Skeletal muscle satellite cell (primary cell): Measurements from ENCODE around the gene ATP10D.
A peak's percentile ranks its signal among the peaks of the same experiment; 100 is the strongest.

Experiments
- H3K27me3 ChIP-seq: 2 replicates; pipeline ENCODE4 v1.7.0; 2013; ENCODE audit warnings: low read length; ENCODE audit not compliant: control insufficient read depth, insufficient read depth
- H3K36me3 ChIP-seq: 2 replicates; pipeline ENCODE4 v1.7.0; 2013; ENCODE audit warnings: mild to moderate bottlenecking, control low read depth, low read length; ENCODE audit not compliant: insufficient read depth
- H3K4me1 ChIP-seq: 2 replicates; pipeline ENCODE4 v1.7.0; 2013; ENCODE audit warnings: low read length; ENCODE audit not compliant: control insufficient read depth, insufficient read depth
- H3K4me2 ChIP-seq: 2 replicates; pipeline ENCODE4 v1.7.0; 2013; ENCODE audit warnings: mild to moderate bottlenecking, low read length
- H3K4me3 ChIP-seq: 2 replicates; pipeline ENCODE4 v1.7.0; 2013; ENCODE audit warnings: low read length
- H3K9ac ChIP-seq: 2 replicates; pipeline ENCODE4 v1.7.0; 2013; ENCODE audit warnings: mild to moderate bottlenecking, low read depth, low read length, moderate library complexity
- H3K9me3 ChIP-seq: replicated peaks from 2 replicates; pipeline ENCODE4 v1.7.0; 2013; ENCODE audit warnings: mild to moderate bottlenecking, control low read depth, low read length

ATP10D gene

GRCh38 chr4:47598896-47599295, 113.8 kb downstream of the ATP10D start:
- no peaks in the 10 kb centered on the region for H3K27me3 ChIP-seq
- no peaks in the 10 kb centered on the region for H3K9me3 ChIP-seq
- H3K4me1 ChIP-seq = no peaks in the 10 kb centered on the region
- no peak overlapping the region for H3K9ac ChIP-seq
- no peak overlapping the region for H3K4me3 ChIP-seq
- H3K36me3 ChIP-seq = peaks cover 23% of the 10 kb centered on the region
- no peak overlapping the region for H3K4me2 ChIP-seq

- Histone ChIP-seq H3K27me3 (no peaks in the 10 kb centered on the region), H3K4me1 (no peaks in the 10 kb centered on the region), H3K4me2 (no peak overlapping the region), H3K4me3 (no peak overlapping the region), H3K9me3 (no peaks in the 10 kb centered on the region), H3K36me3 (peaks cover 17% of the 10 kb centered on the region), H3K9ac (no peak overlapping the region)
Measured at GRCh38 chr4:47606482-47606881, 121.4 kb downstream of the ATP10D start.

GRCh38 chr4:47612116-47613023, 127.3 kb downstream of the ATP10D start:
- Histone ChIP-seq H3K9ac (no peak overlapping the region), H3K4me2 (peak overlapping the region; percentile 24), H3K36me3 (no peaks in the 10 kb centered on the region), H3K4me1 (peaks cover 24% of the 10 kb centered on the region), H3K27me3 (no peaks in the 10 kb centered on the region), H3K4me3 (peak overlapping the region; percentile 9), H3K9me3 (no peaks in the 10 kb centered on the region)

- Histone ChIP-seq H3K36me3 (no peaks in the 10 kb centered on the region), H3K27me3 (no peaks in the 10 kb centered on the region), H3K4me3 (no peak overlapping the region)
Measured at GRCh38 chr4:47615385-47615784, 130.3 kb downstream of the ATP10D start.

GRCh38 chr4:47617607-47618006, 132.5 kb downstream of the ATP10D start:
- H3K27me3 ChIP-seq = no peaks in the 10 kb centered on the region
- no peak overlapping the region for H3K9ac ChIP-seq
- H3K4me2 ChIP-seq = no peak overlapping the region
- no peaks in the 10 kb centered on the region for H3K9me3 ChIP-seq
- peaks cover 15% of the 10 kb centered on the region for H3K4me1 ChIP-seq
- no peak overlapping the region for H3K4me3 ChIP-seq
- no peaks in the 10 kb centered on the region for H3K36me3 ChIP-seq

More at GRCh38 chr4:47615385-47615784, 130.3 kb downstream of the ATP10D start:
- peaks cover 24% of the 10 kb centered on the region for H3K4me1 ChIP-seq
- no peaks in the 10 kb centered on the region for H3K9me3 ChIP-seq
- H3K9ac ChIP-seq = peak overlapping the region; percentile 24
- no peak overlapping the region for H3K4me2 ChIP-seq

GRCh38 chr4:47619691-47620090, 134.6 kb downstream of the ATP10D start:
- H3K9ac ChIP-seq = no peak overlapping the region
- no peak overlapping the region for H3K4me3 ChIP-seq
- H3K4me2 ChIP-seq = no peak overlapping the region
- no peaks in the 10 kb centered on the region for H3K27me3 ChIP-seq
- H3K36me3 ChIP-seq = no peaks in the 10 kb centered on the region
- peaks cover 24% of the 10 kb centered on the region for H3K4me1 ChIP-seq
- H3K9me3 ChIP-seq = no peaks in the 10 kb centered on the region

GRCh38 chr4:47621181-47621580, 136.1 kb downstream of the ATP10D start:
- Histone ChIP-seq H3K9me3 (no peaks in the 10 kb centered on the region), H3K4me1 (peaks cover 19% of the 10 kb centered on the region), H3K27me3 (no peaks in the 10 kb centered on the region), H3K4me3 (no peak overlapping the region), H3K9ac (no peak overlapping the region), H3K36me3 (no peaks in the 10 kb centered on the region), H3K4me2 (no peak overlapping the region)

- H3K9ac ChIP-seq = peak overlapping the region; percentile 59
- H3K4me3 ChIP-seq = no peak overlapping the region
- H3K4me1 ChIP-seq = peaks cover 19% of the 10 kb centered on the region
- H3K27me3 ChIP-seq = no peaks in the 10 kb centered on the region
- no peaks in the 10 kb centered on the region for H3K9me3 ChIP-seq
- peak overlapping the region; percentile 32 for H3K4me2 ChIP-seq
- no peaks in the 10 kb centered on the region for H3K36me3 ChIP-seq
Measured at GRCh38 chr4:47624031-47624441, 139.0 kb downstream of the ATP10D start.

GRCh38 chr4:47631161-47631560, 146.1 kb downstream of the ATP10D start:
- Histone ChIP-seq H3K9ac (no peak overlapping the region), H3K9me3 (no peaks in the 10 kb centered on the region), H3K36me3 (peaks cover 4% of the 10 kb centered on the region), H3K4me3 (no peak overlapping the region), H3K4me1 (no peaks in the 10 kb centered on the region), H3K4me2 (no peak overlapping the region), H3K27me3 (no peaks in the 10 kb centered on the region)

GRCh38 chr4:47639531-47639930, 154.5 kb downstream of the ATP10D start:
- H3K4me1 ChIP-seq = peaks cover 49% of the 10 kb centered on the region
- H3K27me3 ChIP-seq = no peaks in the 10 kb centered on the region
- H3K36me3 ChIP-seq = peaks cover 11% of the 10 kb centered on the region
- no peak overlapping the region for H3K4me2 ChIP-seq
- no peak overlapping the region for H3K4me3 ChIP-seq
- H3K9ac ChIP-seq = no peak overlapping the region
- no peaks in the 10 kb centered on the region for H3K9me3 ChIP-seq

- Histone ChIP-seq H3K4me3 (no peak overlapping the region), H3K36me3 (peaks cover 11% of the 10 kb centered on the region), H3K27me3 (no peaks in the 10 kb centered on the region), H3K9ac (peak overlapping the region; percentile 42), H3K4me1 (peaks cover 49% of the 10 kb centered on the region), H3K4me2 (peak overlapping the region; percentile 12), H3K9me3 (no peaks in the 10 kb centered on the region)
Measured at GRCh38 chr4:47640911-47641310, 155.8 kb downstream of the ATP10D start.

- H3K27me3 ChIP-seq = no peaks in the 10 kb centered on the region
- H3K36me3 ChIP-seq = peaks cover 11% of the 10 kb centered on the region
- no peak overlapping the region for H3K4me2 ChIP-seq
- no peak overlapping the region for H3K4me3 ChIP-seq
- H3K4me1 ChIP-seq = peaks cover 49% of the 10 kb centered on the region
- H3K9ac ChIP-seq = peak overlapping the region; percentile 42
- no peaks in the 10 kb centered on the region for H3K9me3 ChIP-seq
Measured at GRCh38 chr4:47641755-47642154, 156.7 kb downstream of the ATP10D start.
